ENCODE data around the gene L2HGDH.
"Not testable (repeated sequence)": the region's sequence is repeated elsewhere in the genome, so short reads cannot be mapped to it uniquely, and the experiment has no call there.

L2HGDH gene

DNA sequence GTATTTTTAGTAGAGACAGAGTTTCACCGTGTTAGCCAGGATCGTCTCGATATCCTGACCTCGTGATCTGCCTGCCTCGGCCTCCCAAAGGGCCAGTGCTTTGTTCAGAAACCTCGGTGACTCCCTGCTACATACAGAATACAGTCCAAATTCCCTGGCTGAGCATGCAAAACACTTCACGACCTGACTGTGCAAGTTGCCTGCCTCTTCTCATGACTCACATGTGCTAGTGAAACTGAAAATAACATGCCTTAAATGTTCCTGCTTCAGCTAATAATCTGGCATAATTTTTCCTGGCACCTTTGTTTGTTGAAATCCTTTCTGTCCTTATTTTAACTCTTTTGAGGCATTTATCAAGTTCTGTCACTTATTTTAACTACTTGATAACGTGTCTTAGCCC, 8.3 kb upstream of the L2HGDH start:
- H3K9me3 Mint-ChIP-seq, result no peaks in the 10 kb centered on the region
- DNase-seq (ENCODE audit: low spot score in 2 of 2) (no peak), ATAC-seq (peak; percentile 19)
- no peak overlapping the region for H3K27ac Mint-ChIP-seq
- peaks cover 14% of the 10 kb centered on the region for H3K4me1 Mint-ChIP-seq
- peaks cover 43% of the 10 kb centered on the region for H3K36me3 Mint-ChIP-seq
- H3K4me3 Mint-ChIP-seq, result no peak overlapping the region

DNA sequence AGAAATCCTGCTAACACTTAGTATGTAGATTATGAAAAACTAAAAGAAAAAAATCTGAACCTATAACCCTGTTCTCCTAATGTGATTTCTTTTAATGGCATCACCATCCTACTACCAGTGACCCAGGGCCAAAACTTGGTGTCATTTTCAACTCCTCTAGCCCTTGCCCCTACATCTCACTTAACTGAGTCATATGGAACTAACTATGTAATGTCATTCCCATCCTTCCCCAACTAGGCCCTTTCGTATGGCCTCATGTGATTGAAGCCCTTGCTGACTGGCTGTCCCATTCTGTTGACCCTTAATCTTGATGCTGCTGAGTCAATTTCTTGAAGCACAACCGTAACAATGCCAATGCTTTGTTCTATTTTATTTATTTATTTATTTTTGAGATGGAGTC, 7.7 kb upstream of the L2HGDH start:
- ATAC-seq (no peak), DNase-seq (ENCODE audit: low spot score in 2 of 2) (no peak)
- Mint-ChIP-seq H3K36me3 (peaks cover 43% of the 10 kb centered on the region), H3K4me1 (peaks cover 14% of the 10 kb centered on the region), H3K4me3 (no peak overlapping the region), H3K27ac (no peak overlapping the region), H3K9me3 (no peaks in the 10 kb centered on the region)

DNA sequence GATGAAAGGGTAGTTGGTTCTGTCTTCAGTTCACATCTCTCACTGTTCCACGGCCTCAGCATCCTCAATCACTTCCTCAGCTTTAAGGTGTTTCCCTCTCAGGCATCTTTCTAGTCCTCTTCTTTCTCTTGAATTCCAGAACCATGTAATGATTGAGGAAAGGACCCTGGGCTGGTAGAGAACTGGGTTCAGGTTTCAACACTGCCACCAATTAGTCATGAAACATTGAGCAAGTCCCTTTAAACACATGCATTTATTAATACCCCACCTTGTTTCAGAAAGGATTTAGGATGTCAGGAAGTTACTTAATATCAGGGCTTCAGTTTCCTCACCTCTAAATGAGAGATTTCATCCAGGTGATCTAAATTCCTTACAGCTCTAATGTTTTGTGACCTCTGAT, 7.3 kb upstream of the L2HGDH start:
- Mint-ChIP-seq H3K4me1 (peaks cover 16% of the 10 kb centered on the region), H3K27ac (no peak overlapping the region), H3K4me3 (no peak overlapping the region), H3K36me3 (peaks cover 39% of the 10 kb centered on the region), H3K9me3 (no peaks in the 10 kb centered on the region)
- ATAC-seq (no peak), DNase-seq (ENCODE audit: low spot score in 2 of 2) (no peak)

DNA sequence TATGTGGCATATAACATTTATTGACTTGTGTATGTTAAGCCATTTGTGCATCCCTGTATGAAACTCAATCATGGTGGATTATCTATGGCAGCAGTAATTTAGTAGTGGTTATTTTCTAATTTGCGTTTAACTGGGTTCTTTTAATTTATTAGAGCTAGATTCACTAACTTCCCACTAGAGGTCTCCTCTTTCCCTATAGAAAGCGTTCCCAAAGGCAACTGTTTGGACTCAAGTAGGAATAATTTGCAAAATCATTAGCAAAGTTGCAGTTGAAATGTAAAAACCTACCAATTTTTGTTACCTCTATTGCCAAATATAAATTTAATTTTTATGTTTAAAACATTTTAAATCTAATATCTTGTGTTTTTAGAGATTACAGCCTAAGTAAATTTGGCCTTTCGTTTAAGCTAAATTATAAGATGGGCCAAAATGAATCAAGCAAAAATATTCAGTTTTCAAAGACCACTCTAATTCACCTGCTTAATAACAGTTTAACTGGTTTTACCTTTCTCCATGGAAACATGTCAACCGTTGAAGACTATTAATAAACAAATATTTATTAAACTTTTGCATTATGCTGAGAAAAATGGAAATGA, 6.1 kb upstream of the L2HGDH start:
- peaks cover 26% of the 10 kb centered on the region for H3K4me1 Mint-ChIP-seq
- no peak overlapping the region for H3K27ac Mint-ChIP-seq
- ATAC-seq (no peak), DNase-seq (ENCODE audit: low spot score in 2 of 2) (no peak)
- H3K9me3 Mint-ChIP-seq, result no peaks in the 10 kb centered on the region
- peaks cover 28% of the 10 kb centered on the region for H3K36me3 Mint-ChIP-seq
- H3K4me3 Mint-ChIP-seq, result no peak overlapping the region

DNA sequence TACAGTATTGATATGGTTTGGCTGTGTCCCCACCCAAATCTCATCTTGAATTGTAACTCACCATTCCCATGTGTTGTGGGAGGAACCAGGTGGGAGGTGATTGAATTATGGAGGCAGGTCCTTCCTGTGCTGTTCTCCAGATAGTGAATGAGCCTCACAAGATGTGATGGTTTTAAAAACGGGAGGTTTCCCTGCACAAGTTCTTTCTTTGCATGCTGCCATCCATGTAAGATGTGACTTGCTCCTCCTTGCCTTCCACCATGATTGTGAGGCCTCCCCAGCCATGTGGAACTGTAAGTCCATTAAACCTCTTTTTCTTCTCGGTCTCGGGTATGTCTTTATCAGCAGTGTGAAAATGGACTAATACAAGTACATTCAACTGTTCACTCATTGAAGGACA, 2.1 kb upstream of the L2HGDH start:
- H3K9me3 Mint-ChIP-seq; DNase-seq (ENCODE audit: low spot score in 2 of 2); ATAC-seq; H3K27ac Mint-ChIP-seq: not testable (repeated sequence)
- Mint-ChIP-seq H3K4me1 (peaks cover 40% of the 10 kb centered on the region), H3K4me3 (peak overlapping the region; percentile 88), H3K36me3 (peaks cover 37% of the 10 kb centered on the region)

DNA sequence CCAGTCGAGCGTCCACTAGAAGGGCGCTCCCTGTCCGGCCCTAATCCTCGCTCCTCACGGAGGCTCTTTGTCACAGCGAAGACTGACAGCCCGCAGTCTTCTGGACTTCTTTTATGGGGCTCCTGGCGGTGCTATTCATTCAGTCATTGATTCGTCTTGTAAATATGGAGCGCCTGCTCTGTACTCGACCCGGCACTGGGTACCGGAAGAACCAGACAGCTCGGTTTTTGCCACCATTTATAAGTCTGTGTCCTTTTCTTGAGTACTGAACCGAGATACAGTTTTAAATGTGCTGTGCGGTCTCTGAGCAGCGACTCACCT, 665 bp upstream of the L2HGDH start:
- no peaks in the 10 kb centered on the region for H3K9me3 Mint-ChIP-seq
- peaks cover 33% of the 10 kb centered on the region for H3K4me1 Mint-ChIP-seq
- ATAC-seq (peak; percentile 61), DNase-seq (ENCODE audit: low spot score in 2 of 2) (no peak)
- peak overlapping the region; percentile 88 for H3K4me3 Mint-ChIP-seq
- peak overlapping the region; percentile 95 for H3K27ac Mint-ChIP-seq
- peaks cover 38% of the 10 kb centered on the region for H3K36me3 Mint-ChIP-seq

DNA sequence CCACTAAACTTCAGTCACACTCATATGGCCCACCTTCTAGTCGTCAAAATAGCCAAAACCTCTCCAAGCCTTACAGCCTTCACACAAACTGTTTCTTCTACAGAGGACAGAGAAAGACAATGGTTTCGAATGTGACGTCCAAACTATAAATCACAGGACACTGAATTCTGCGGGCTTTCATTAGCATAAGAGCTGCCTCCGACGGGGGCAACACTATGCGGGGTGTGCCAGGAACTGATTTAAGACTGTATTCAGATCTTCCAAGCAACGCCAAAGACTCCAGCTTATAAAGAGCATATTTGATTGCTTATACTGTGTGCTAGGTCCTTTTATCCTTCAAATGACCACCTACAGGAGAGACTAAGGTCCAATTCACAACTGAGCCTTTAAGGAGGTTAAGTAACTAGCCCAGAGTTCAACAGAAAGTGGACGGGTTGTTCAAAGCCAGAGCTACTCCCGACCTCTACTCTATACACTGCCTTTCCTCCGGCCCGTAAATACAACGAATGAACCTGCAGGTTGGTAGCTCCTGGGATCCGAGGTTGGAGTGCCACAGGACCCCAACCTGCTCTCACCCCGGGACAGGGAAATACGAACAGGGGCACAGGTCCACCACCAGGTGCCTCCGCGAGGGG, 575 bp downstream of the L2HGDH start:
- no peaks in the 10 kb centered on the region for H3K9me3 Mint-ChIP-seq
- peak overlapping the region; percentile 88 for H3K4me3 Mint-ChIP-seq
- H3K36me3 Mint-ChIP-seq, result peaks cover 30% of the 10 kb centered on the region
- H3K4me1 Mint-ChIP-seq, result peaks cover 33% of the 10 kb centered on the region
- peak overlapping the region; percentile 95 for H3K27ac Mint-ChIP-seq
- no peak for DNase-seq (ENCODE audit: low spot score in 2 of 2)
- ATAC-seq, result no peak

DNA sequence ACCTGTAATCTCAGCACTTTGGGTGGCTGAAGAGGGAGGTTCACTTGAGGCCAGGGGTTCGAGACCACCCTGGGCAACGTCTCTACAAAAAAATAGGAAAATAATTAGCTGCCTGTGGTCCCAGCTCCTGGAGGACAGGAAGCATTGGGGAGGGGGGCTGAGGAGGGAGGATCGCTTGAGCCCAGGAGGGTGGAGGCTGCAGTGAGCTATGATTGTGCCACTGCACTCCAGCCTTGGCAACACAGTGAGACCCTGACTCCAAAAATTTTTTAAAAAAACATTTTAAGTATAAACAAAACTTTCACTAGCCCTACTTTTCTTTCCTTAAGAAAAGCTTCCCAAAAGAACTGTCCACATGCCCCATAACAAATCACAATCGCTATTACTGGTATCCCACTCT, 1.6 kb downstream of the L2HGDH start:
- Mint-ChIP-seq H3K4me3 (peak overlapping the region; percentile 88), H3K9me3 (no peaks in the 10 kb centered on the region), H3K27ac (no peak overlapping the region), H3K4me1 (peaks cover 28% of the 10 kb centered on the region), H3K36me3 (peaks cover 30% of the 10 kb centered on the region)
- ATAC-seq (no peak), DNase-seq (ENCODE audit: low spot score in 2 of 2) (no peak)

DNA sequence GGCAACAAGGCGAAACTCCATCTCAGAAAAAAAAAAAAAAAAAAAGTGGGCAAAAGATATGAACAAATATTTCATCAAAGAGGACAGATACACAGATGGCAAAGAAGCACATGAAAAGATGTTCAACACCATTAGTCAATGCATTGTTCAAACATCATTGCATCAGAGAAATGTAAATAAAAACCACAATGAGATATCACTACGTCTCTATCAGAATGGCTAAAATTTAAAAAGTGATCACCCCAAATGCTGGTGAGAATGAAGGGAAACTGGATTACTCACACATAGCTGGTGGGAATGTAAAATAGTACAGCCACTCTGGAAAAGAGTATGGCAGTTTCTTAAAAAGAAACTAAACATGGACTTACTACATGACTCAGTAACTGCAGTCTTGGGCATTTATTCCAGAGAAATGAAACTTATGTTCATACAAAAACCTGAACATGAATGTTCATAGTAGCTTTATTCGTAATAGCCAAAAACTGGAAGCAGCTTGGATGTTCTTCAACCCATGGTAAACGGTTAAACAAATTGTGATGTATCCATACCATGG, 3.6 kb downstream of the L2HGDH start:
- no peak overlapping the region for H3K27ac Mint-ChIP-seq
- ATAC-seq (no peak), DNase-seq (ENCODE audit: low spot score in 2 of 2) (no peak)
- no peak overlapping the region for H3K4me3 Mint-ChIP-seq
- peaks cover 19% of the 10 kb centered on the region for H3K4me1 Mint-ChIP-seq
- H3K36me3 Mint-ChIP-seq, result peaks cover 24% of the 10 kb centered on the region
- no peaks in the 10 kb centered on the region for H3K9me3 Mint-ChIP-seq

DNA sequence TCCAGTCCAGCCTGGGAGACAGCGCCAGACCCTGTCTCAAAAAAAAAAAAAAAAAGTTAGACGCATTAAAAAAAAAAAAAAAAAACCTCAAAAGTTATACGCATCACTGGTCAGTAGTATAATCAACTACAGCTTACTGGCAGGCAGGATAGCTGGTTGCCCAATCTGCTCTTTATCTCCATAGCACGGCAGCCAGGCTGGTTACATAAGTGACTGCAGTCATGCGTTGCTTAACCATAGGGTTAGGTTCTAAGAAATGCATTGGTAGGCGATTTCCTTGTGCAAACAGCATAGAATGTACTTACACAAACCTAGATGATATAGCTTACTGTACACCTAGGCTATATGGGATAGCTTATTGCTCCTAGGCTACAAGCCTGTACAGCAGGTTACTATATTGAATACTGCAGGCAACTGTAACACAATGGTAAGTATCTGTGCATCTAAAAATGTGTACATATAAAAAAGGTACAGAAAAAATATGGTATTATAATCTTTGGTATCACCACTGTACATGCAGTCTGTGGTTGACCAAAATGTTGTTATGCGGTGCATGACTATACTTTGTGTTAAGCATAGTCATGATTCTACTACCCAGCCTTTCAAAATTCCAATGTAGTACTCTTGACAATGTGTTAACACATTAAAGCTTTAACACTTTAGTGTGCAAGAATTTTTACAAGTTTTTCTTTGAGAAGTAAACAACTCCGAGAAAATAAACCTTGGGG, 8.1 kb downstream of the L2HGDH start:
- ATAC-seq, result no peak
- no peak overlapping the region for H3K27ac Mint-ChIP-seq
- no peaks in the 10 kb centered on the region for H3K4me1 Mint-ChIP-seq
- no peak for DNase-seq (ENCODE audit: low spot score in 2 of 2)
- H3K36me3 Mint-ChIP-seq, result peaks cover 7% of the 10 kb centered on the region
- no peaks in the 10 kb centered on the region for H3K9me3 Mint-ChIP-seq
- no peak overlapping the region for H3K4me3 Mint-ChIP-seq

DNA sequence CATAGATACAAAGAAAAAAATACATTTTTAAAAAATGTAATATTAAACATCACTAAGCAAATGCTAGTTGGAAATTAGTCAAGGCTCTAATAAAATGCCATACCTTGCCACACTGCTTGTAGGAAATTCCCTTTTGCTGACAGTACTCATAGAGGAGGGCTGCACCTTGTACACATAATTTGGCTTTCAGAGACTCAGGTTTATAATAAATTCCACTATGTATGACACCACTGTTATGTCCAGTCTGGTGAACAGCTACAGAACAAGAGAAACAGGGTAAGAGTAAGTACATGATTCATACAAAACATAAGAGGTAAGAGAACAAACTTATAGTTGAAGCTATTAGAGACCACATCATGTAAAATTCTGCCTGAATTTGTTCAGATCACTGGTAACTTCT, 10.1 kb downstream of the L2HGDH start:
- DNase-seq (ENCODE audit: low spot score in 2 of 2) (no peak), ATAC-seq (no peak)
- no peak overlapping the region for H3K4me3 Mint-ChIP-seq
- H3K27ac Mint-ChIP-seq, result no peak overlapping the region
- no peaks in the 10 kb centered on the region for H3K36me3 Mint-ChIP-seq
- H3K4me1 Mint-ChIP-seq, result no peaks in the 10 kb centered on the region
- H3K9me3 Mint-ChIP-seq, result no peaks in the 10 kb centered on the region

DNA sequence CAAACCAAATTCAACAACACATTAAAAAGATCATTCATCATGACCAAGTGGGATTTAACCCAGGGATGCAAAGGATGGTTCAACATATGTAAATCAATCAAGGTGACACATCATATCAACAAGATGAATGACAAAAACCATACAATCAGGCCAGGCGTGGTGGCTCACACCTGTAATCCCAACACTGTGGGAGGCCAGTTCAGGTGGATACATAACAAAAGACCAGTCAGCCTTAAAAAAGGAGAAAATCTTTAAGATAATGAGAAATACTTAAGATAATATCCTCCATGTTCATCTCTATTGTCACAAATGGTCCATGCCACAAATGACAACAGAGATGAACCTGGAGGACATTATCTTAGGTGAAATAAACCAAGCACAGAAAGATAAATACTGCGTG, 12.4 kb downstream of the L2HGDH start:
- Mint-ChIP-seq H3K36me3 (peaks cover 5% of the 10 kb centered on the region), H3K27ac (no peak overlapping the region), H3K9me3 (no peaks in the 10 kb centered on the region), H3K4me1 (no peaks in the 10 kb centered on the region), H3K4me3 (no peak overlapping the region)
- ATAC-seq (no peak), DNase-seq (ENCODE audit: low spot score in 2 of 2) (no peak)

DNA sequence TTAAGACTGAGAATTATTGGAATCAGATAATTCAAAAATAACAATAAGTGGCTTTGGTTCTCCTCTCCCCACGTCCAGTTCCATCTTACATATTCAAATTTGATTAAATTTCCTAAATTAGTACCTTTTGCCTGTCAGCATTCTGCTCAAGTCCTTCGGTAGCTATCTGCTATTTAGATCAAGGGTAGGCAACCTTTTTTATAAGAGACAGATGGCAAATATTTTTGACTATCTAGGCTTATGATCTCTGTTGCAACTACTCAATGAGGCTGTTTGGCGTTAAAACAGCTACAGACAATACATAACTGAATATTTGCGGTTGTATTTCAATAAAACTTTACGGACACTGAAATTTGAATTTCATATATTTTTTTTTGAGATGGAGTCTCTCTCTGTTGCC, 21.7 kb downstream of the L2HGDH start:
- DNase-seq (ENCODE audit: low spot score in 2 of 2) (no peak), ATAC-seq (no peak)

DNA sequence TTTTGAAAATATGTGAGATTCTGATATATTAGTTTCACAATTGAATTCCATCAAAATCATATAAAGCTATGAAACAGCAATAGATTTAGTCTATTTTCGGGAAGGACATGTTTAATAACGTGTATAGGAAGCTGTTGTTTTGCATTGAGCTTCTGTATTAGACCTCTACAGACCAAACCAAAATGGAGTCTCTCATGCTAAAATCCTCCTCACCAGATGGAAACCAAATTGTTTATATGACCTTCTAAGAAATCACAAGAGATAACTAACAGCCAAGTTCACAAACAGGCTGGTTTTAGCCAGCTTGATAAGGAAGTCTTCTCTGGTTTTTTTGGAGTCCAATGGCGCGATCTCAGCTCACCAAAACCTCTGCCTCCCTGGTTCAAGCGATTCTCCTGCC, 23.9 kb downstream of the L2HGDH start:
- no peaks in the 10 kb centered on the region for H3K36me3 Mint-ChIP-seq
- DNase-seq (ENCODE audit: low spot score in 2 of 2) (peak in 1 of 2 donors; percentile 0), ATAC-seq (no peak)
- no peak overlapping the region for H3K4me3 Mint-ChIP-seq
- no peaks in the 10 kb centered on the region for H3K9me3 Mint-ChIP-seq
- no peaks in the 10 kb centered on the region for H3K4me1 Mint-ChIP-seq
- no peak overlapping the region for H3K27ac Mint-ChIP-seq

More for the DNA sequence above, 21.7 kb downstream of the L2HGDH start:
- H3K4me3 Mint-ChIP-seq, result no peak overlapping the region
- H3K9me3 Mint-ChIP-seq, result no peaks in the 10 kb centered on the region
- no peak overlapping the region for H3K27ac Mint-ChIP-seq
- H3K36me3 Mint-ChIP-seq, result no peaks in the 10 kb centered on the region
- H3K4me1 Mint-ChIP-seq, result no peaks in the 10 kb centered on the region

DNA sequence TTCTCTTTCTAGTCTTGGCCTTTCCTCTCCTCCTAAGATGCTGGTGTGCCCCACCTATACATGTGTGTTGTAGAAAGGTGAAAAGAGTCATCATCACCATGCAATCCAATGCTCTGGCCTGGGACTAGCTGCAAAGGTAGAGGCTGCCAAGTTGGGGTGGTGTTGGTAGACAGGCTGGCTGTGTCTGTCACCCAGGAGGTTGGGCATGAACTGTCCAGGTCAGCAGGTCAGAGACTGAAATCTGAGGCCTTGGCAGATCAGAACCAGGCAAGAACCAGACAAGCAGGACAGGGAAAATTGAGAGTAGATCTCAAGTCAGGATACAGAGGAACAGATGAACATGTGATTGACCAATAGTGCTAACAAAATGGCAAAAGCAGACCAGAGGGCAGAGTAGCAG, 26.2 kb downstream of the L2HGDH start:
- no peaks in the 10 kb centered on the region for H3K4me1 Mint-ChIP-seq
- H3K27ac Mint-ChIP-seq, result no peak overlapping the region
- no peak overlapping the region for H3K4me3 Mint-ChIP-seq

DNA sequence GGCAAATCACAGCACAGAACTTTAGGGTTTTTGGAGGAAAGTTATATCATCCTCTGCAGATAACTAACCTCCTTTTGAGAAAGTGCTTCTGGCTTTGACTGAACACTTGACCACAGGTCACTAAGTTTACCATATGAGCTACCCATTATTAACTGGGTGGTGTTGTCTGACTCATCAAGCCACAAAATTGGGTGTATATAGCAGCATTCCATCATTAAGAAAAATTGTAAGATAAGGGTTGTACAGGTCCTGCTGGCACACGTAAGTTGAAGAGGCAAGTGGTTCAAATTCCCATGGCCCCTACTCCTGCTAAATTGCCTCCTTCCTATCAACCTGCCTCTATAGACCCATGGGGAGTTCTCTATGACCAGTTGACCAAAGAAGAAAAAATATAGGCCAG, 39.5 kb downstream of the L2HGDH start:
- ATAC-seq (no peak), DNase-seq (ENCODE audit: low spot score in 2 of 2) (no peak)
- no peaks in the 10 kb centered on the region for H3K36me3 Mint-ChIP-seq
- H3K27ac Mint-ChIP-seq, result no peak overlapping the region
- no peak overlapping the region for H3K4me3 Mint-ChIP-seq
- H3K4me1 Mint-ChIP-seq, result no peaks in the 10 kb centered on the region
- no peaks in the 10 kb centered on the region for H3K9me3 Mint-ChIP-seq

More for the DNA sequence above, 26.2 kb downstream of the L2HGDH start:
- H3K9me3 Mint-ChIP-seq, result no peaks in the 10 kb centered on the region
- ATAC-seq (no peak), DNase-seq (ENCODE audit: low spot score in 2 of 2) (no peak)
- peaks cover 10% of the 10 kb centered on the region for H3K36me3 Mint-ChIP-seq

Data from stimulated activated effector memory CD8-positive, alpha-beta T cell treated with anti-CD3 and anti-CD28 coated beads, Interleukin-12 subunit alpha, Interleukin-12 subunit beta, amount 100 ng/mL, for 72 hours (primary cell).